Activated CD8-positive, alpha-beta memory T cell treated with anti-CD3 and anti-CD28 coated beads for 1 hour (primary cell): Measurements from ENCODE around the gene TOP1.
A peak's percentile ranks its signal among the peaks of the same experiment; 100 is the strongest.

ENCODE experiments used
- DNase-seq, 2 donors: peaks; one replicate each; pipeline ENCODE4 v3.0.0-alpha.2; 2020; ENCODE audit warnings: low read depth in 1 of 2; ENCODE audit errors: extremely low read depth in 1 of 2

Gene TOP1

DNA sequence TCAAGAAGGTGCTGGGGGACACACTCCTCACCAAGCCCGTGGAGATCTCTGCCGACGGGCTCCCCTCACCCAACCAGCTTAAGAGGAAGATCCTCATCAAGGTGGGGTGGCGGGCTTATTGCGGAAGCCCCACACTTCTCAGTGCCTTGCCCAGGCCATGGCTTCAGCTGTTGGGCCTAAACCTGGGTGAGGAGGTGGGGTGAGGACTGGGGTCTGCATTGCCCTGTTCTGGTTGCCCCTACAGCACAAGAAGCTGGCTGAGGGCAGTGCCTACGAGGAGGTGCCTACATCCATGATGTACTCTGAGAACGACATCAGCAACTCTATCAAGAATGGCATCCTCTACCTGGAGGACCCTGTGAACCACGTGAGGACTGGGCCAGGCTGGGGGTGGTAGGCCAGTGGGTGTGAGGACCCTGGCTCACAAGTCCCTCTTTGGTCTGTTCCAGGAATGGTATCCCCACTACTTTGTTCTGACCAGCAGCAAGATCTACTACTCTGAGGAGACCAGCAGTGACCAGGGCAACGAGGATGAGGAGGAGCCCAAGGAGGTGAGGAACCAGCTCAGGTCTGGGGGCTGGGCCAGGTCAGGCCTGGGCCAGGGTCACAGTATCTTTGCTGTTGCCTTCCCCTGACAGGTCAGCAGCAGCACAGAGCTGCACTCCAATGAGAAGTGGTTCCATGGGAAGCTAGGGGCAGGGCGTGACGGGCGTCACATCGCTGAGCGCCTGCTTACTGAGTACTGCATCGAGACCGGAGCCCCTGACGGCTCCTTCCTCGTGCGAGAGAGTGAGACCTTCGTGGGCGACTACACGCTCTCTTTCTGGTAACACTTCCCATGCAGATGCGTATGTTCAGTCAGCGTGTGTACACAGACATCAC is 136.6 kb downstream of the TOP1 start:
- DNase-seq, result no peak

DNA sequence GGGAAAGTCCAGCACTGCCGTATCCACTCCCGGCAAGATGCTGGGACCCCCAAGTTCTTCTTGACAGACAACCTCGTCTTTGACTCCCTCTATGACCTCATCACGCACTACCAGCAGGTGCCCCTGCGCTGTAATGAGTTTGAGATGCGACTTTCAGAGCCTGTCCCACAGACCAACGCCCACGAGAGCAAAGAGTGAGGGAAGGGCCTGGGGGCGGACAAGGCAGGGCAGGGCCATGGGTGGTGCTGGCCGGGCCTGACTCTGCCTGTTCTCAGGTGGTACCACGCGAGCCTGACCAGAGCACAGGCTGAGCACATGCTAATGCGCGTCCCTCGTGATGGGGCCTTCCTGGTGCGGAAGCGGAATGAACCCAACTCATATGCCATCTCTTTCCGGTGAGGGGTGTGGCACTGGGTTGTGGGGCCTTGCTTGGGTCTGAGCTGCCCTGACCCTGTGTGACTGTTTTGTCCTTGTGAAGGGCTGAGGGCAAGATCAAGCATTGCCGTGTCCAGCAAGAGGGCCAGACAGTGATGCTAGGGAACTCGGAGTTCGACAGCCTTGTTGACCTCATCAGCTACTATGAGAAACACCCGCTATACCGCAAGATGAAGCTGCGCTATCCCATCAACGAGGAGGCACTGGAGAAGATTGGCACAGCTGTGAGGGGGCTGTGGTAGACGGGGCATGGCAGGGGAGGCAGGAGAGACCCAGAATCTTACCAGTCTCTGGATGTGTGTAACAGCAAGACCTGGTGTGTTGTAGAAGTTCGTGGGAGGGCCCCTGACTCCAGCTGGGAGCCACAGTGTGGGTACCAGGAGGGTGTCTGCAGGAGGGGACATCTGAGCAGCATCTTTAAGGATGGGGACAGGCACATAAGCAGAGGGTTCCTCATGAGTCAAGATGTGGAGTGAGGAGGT is 137.8 kb downstream of the TOP1 start:
- DNase-seq, result no peak

DNA sequence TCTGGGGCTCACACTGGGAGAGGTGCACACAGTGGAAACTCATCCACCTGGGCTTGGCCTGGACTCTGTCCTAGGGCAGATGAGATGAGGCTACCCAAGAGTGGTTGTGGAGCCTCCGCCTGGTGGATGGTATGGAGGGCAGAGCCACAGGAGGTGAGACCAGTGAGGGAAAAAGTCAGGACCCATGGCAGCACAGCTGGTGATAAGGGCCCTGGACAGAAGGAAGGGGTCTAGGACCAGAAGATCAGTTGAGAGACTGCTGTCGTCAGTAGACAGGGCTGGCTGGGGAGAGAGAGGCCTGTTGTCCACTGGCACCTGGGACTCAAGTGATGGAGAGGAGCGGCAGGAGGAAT is 138.5 kb downstream of the TOP1 start:
- no peak for DNase-seq

DNA sequence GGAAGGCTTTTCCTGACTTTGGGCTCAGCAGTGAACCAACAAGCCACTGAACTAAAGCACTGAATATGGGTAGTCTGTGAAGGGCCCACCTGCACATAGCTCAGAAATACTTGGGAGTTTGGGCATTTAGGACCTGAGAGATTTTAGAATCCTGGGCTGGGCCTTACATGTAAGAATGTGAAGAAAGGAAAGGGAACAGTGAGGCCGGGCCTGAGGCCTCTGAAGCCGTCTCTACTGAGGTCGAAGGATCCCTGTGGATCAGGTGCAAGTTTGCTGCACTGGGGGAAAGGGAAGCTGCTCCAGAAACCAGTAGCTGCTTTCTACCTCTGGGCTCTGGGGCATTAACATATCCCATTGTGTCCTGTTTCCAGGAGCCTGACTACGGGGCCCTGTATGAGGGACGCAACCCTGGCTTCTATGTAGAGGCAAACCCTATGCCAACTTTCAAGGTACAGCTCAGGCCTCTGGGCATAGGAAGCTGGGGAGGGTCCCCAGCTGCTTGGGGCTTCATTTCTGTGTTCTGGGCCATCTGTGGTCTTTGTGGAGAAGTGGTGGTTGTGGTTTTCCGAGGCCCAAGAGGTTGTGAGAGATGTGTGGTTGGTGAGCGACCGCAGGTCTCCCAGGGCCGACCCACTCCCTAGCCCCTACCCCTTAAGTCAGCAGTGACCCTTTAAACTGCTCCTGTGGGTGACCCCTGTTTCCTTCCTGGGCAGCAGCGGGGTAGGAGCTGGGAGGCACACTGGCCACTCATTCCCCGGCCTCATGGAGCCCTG is 139.0 kb downstream of the TOP1 start:
- DNase-seq, result no peak

DNA sequence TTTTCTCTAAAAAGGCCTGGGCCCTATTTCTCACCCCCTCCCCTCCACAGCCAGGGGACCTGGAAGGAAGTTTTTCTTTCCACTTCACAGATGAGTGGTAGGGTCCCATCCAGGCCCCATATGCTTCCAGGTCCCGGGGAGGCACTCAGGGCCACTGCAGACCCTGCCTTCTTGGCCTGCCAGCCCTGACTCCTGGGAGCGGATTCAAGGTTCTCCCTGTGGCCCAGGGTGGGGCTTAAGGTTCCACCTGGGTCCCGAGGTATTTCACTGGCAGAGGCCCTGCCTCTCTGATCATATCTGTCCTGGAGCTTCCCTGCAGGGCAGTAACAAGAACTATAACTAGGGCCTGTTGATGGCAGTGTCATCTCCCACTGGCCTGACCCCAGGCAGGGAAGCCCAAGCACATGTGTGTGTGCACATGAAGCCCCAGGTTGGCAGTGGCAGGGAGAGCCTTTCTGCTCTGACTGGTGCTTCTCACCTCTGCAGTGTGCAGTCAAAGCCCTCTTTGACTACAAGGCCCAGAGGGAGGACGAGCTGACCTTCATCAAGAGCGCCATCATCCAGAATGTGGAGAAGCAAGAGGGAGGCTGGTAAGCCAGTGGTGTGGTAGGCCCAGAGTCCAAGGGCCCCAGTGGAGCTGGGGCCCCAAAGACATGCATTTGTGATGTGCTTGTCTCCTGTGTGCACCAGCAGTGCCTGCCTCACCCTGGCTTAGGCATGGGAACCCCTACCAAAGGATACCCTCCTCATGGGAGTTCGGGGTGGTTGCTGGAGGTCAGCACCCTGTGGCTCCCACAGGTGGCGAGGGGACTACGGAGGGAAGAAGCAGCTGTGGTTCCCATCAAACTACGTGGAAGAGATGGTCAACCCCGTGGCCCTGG is 139.9 kb downstream of the TOP1 start:
- DNase-seq, result no peak

DNA sequence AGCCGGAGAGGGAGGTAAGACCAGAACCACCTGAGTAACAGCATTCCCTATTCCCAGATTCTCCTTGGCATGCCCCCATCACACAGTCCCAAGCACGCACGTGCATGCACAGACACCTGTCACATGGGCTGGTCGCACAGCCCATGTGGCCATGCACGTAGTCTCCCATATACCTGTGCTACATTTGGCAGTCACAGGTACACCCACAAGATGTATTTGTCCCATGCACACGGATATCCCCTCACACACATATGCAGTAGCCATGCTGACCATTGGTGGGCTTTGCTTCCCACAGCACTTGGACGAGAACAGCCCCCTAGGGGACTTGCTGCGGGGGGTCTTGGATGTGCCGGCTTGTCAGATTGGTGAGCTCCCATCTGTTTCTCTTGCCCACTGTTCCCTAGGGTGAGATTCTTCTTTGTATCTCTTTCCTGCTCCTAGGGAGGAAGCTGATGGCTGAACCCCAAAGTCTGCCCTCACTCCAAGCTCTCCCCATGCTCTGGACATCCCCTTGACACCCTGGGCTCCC is 140.6 kb downstream of the TOP1 start:
- DNase-seq, result no peak

DNA sequence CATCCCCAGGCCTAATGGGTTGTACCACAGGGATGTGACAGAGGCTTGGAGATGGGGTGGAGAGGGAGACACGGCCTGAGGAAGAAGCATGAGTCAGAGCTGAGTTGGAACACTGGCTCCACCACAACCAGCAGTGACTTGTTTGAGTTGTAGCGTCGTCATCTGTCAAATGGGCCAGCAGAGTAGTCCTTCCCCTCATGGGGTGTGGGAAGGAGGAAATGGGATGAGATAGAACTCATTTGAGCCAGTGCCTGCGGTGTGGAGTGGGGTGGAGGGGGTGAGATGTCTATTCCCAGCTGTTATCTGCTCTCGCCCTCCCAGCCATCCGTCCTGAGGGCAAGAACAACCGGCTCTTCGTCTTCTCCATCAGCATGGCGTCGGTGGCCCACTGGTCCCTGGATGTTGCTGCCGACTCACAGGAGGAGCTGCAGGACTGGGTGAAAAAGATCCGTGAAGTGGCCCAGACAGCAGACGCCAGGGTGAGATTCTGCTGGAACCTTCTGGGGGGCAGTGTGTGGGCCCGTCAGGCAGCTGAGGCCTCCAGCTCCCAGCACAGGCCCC is 141.2 kb downstream of the TOP1 start:
- DNase-seq, result no peak

DNA sequence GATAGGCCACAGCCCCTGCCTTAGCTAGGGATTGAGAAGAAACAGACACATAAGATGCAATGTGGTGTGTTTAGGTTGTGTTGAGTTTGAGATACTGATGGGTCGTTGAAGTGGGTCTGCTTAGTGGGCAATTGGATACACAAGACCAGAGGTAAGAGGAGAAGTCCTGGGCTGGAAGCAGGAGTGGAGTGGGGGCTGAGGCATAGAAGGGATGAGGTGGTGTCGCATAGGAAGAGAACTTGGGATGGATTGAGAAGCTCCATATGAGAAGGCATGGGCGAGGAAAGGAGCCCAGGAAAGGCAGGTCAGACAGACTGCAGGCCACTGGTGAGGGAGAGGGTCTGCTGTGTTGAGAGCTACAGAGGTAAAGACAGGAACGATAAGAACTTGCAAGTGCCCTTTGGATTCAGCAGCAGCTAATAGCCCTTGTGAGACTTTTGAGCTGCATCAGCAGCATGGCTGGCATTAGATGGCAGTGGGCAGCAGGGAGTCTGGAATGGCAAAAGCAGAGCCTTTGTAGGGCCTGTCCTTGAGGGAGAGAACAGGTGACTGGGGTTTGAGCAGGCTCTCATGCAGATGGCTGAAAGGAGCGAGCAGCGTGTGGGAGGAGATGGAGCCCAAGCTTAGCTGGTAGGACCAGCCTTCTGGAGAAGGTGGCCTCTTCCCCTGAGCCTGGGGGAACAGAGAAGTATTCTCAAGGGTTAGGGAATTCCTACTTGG is 141.9 kb downstream of the TOP1 start:
- DNase-seq, result no peak

DNA sequence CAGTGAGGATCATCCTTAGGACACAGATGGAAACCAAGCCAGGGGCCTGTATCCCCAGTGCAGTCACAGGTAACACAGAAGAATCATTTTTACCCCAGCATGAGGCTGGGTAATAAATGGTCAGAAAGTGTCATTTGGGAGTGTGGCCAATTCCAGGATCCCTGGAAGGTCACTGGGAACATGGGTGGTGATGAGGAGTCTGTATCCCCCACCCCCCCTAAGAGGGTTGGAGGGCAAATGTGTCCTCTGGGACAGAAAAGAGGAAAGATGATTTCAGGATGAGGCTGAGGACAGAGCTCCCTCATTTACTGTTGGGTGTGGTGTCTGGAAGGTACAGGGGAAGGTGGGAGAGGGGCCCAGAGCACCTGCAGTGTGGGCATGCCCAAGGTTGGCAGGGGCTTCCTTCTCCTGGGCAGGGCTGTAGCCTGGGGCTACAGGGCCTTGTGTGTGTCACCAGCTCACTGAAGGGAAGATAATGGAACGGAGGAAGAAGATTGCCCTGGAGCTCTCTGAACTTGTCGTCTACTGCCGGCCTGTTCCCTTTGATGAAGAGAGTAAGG is 143.2 kb downstream of the TOP1 start:
- DNase-seq, result no peak

DNA sequence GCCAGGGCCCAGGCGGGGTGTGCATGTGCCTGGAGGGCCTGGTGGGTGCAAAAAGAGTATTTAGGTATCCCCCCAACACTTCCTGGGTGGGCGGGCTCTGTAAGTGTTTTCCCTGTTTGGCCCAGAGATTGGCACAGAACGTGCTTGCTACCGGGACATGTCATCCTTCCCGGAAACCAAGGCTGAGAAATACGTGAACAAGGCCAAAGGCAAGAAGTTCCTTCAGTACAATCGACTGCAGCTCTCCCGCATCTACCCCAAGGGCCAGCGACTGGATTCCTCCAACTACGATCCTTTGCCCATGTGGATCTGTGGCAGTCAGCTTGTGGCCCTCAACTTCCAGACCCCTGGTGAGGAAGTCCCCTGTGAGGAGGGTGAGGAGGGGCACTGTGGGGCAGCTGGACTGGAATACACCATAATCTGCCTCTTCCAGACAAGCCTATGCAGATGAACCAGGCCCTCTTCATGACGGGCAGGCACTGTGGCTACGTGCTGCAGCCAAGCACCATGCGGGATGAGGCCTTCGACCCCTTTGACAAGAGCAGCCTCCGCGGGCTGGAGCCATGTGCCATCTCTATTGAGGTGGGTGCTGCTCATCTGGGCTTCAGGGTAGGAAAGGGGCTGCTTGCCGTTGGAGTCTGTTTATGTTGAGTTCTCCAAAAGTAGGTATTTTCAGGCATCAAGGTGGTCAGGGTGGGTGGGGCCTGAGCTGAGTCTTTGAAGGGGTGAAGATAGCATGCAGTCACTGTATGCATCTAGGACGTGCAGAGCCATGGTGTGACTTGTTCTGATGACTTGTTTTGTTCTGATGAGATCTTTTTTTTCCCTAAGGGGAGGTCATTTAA is 143.9 kb downstream of the TOP1 start:
- no peak for DNase-seq

DNA sequence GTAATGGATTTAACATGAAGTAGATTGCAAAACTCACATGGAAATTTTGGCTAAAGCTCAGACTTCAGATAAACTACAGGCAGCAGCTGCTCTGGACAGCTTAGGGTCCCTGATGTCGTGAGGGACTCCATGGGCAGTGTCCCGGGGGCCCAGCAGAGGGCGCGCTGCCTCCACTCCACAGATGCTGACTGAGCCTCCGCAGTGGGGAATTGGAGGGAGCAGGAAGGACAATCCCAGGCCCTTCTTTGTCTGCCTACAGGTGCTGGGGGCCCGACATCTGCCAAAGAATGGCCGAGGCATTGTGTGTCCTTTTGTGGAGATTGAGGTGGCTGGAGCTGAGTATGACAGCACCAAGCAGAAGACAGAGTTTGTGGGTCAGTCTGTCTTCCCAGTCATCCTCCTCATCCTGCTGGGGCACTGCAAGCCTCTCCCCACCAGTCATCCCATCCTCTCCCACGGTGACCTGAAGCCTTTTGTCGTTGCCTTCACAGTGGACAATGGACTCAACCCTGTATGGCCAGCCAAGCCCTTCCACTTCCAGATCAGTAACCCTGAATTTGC is 144.6 kb downstream of the TOP1 start:
- DNase-seq, result peak; percentile 31 to 52

DNA sequence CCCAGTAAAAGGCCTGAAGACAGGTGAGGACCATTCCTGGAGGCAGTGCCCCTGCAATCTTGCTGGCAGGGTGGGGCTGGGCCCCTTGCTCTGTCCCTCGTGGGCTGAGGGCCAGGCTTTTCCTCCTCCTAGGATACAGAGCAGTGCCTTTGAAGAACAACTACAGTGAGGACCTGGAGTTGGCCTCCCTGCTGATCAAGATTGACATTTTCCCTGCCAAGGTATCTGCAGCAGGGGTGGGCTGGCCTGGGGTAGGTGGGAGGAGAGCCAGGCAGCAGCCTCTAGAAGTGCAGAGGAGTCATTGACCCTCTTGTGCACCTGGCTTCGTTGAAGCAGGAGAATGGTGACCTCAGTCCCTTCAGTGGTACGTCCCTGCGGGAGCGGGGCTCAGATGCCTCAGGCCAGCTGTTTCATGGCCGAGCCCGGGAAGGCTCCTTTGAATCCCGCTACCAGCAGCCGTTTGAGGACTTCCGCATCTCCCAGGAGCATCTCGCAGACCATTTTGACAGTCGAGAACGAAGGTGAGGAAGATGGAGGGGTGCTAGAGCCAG is 145.2 kb downstream of the TOP1 start:
- no peak for DNase-seq
